ENCODE measurements around the gene PLSCR1.
"Not testable (repeated sequence)": the region's sequence is repeated elsewhere in the genome, so short reads cannot be mapped to it uniquely, and the experiment has no call there.

The PLSCR1 gene

GRCh38 chr3:146550070-146550615 is 5.7 kb upstream of the PLSCR1 start:
- DNase-seq (ENCODE audit: low read depth in 2 of 2), result no peak

GRCh38 chr3:146547235-146547835 is 2.9 kb upstream of the PLSCR1 start:
- DNase-seq (ENCODE audit: low read depth in 2 of 2), result no peak

GRCh38 chr3:146546366-146546965 is 2.1 kb upstream of the PLSCR1 start:
- DNase-seq (ENCODE audit: low read depth in 2 of 2), result no peak

- no peak for DNase-seq (ENCODE audit: low read depth in 2 of 2)
These were observed 622 bp upstream of the PLSCR1 start for GRCh38 chr3:146544929-146545528.

- DNase-seq (ENCODE audit: low read depth in 2 of 2), result no peak
These were observed 876 bp downstream of the PLSCR1 start for GRCh38 chr3:146543461-146544001.

GRCh38 chr3:146542978-146543377 is 1.4 kb downstream of the PLSCR1 start:
- DNase-seq (ENCODE audit: low read depth in 2 of 2), result no peak

GRCh38 chr3:146542179-146542578 is 2.2 kb downstream of the PLSCR1 start:
- no peak for DNase-seq (ENCODE audit: low read depth in 2 of 2)

GRCh38 chr3:146540978-146541377 is 3.4 kb downstream of the PLSCR1 start:
- no peak for DNase-seq (ENCODE audit: low read depth in 2 of 2)

GRCh38 chr3:146540236-146540635 is 4.2 kb downstream of the PLSCR1 start:
- no peak for DNase-seq (ENCODE audit: low read depth in 2 of 2)

- DNase-seq (ENCODE audit: low read depth in 2 of 2), result no peak
These were observed 5.1 kb downstream of the PLSCR1 start for GRCh38 chr3:146539315-146539714.

- DNase-seq (ENCODE audit: low read depth in 2 of 2), result no peak
These were observed 6.8 kb downstream of the PLSCR1 start for GRCh38 chr3:146537603-146538002.

GRCh38 chr3:146536681-146537080 is 7.7 kb downstream of the PLSCR1 start:
- DNase-seq (ENCODE audit: low read depth in 2 of 2), result no peak

- no peak for DNase-seq (ENCODE audit: low read depth in 2 of 2)
These were observed 12.0 kb downstream of the PLSCR1 start for GRCh38 chr3:146532406-146532805.

GRCh38 chr3:146530609-146531008 is 13.8 kb downstream of the PLSCR1 start:
- DNase-seq (ENCODE audit: low read depth in 2 of 2), result no peak

- no peak for DNase-seq (ENCODE audit: low read depth in 2 of 2)
These were observed 15.4 kb downstream of the PLSCR1 start for GRCh38 chr3:146529021-146529420.

- DNase-seq (ENCODE audit: low read depth in 2 of 2), result no peak
These were observed 19.4 kb downstream of the PLSCR1 start for GRCh38 chr3:146524961-146525360.

- no peak for DNase-seq (ENCODE audit: low read depth in 2 of 2)
These were observed 20.9 kb downstream of the PLSCR1 start for GRCh38 chr3:146523531-146523930.

GRCh38 chr3:146522174-146523158 is 21.9 kb downstream of the PLSCR1 start:
- not testable (repeated sequence) for DNase-seq (ENCODE audit: low read depth in 2 of 2)

- no peak for DNase-seq (ENCODE audit: low read depth in 2 of 2)
These were observed 23.0 kb downstream of the PLSCR1 start for GRCh38 chr3:146521394-146521793.

- DNase-seq (ENCODE audit: low read depth in 2 of 2), result no peak
These were observed 24.6 kb downstream of the PLSCR1 start for GRCh38 chr3:146519810-146520209.

- DNase-seq (ENCODE audit: low read depth in 2 of 2), result no peak
These were observed 26.5 kb downstream of the PLSCR1 start for GRCh38 chr3:146517684-146518435.
